Gastroesophageal sphincter (tissue), 3 donors: Measurements from ENCODE around the gene PCSK4.

Source experiments
- POLR2A ChIP-seq, 2 donors: fragments of 450-650 bp; IDR thresholded peaks; one replicate each; pipeline ENCODE4 v1.6.1; 2017; ENCODE audit warnings: antibody characterized with exemption in 2 of 2, mild to moderate bottlenecking in 2 of 2, moderate library complexity in 1 of 2
- POLR2AphosphoS5 ChIP-seq: sonication (generic); formaldehyde crosslinking; IDR thresholded peaks from one replicate; pipeline ENCODE4 v1.6.1; 2017; ENCODE audit warnings: antibody characterized with exemption
- TF ChIP-seq, protein P1 (sequence below), 4 experiments: fragments of 200-600 bp in 2 of 4; fragments of 450-650 bp in 2 of 4; sonication (generic) in 1 of 4; IDR thresholded peaks; one replicate each; pipeline ENCODE4 v1.5.1; 2017 to 2019; ENCODE audit warnings: antibody characterized with exemption in 4 of 4, mild to moderate bottlenecking in 2 of 4, moderate library complexity in 2 of 4

DNA sequence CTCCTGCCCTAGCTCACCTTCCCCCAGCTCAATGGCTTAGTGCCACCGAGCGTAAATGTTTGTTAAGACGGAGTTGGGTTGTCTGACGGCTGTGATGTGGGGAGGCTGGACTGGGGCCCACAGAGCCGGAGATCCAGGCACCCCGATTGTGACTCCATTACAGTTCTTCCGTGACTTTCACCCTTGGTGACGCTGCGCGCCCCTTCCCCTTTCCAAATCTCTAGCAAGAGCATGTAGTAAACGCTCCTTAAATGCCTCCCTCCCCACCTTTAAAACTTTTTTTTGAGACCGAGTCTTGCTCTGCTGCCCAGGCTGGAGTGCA is 1.7 kb upstream of the PCSK4 start:
- TF ChIP-seq, protein P1, sequence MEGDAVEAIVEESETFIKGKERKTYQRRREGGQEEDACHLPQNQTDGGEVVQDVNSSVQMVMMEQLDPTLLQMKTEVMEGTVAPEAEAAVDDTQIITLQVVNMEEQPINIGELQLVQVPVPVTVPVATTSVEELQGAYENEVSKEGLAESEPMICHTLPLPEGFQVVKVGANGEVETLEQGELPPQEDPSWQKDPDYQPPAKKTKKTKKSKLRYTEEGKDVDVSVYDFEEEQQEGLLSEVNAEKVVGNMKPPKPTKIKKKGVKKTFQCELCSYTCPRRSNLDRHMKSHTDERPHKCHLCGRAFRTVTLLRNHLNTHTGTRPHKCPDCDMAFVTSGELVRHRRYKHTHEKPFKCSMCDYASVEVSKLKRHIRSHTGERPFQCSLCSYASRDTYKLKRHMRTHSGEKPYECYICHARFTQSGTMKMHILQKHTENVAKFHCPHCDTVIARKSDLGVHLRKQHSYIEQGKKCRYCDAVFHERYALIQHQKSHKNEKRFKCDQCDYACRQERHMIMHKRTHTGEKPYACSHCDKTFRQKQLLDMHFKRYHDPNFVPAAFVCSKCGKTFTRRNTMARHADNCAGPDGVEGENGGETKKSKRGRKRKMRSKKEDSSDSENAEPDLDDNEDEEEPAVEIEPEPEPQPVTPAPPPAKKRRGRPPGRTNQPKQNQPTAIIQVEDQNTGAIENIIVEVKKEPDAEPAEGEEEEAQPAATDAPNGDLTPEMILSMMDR (IDR thresholded peaks at IDR 0.05), result no peak
- no peak for TF ChIP-seq POLR2A (IDR thresholded peaks at IDR 0.05)
- no peak for TF ChIP-seq POLR2AphosphoS5
